ENCODE data around the gene GMIP. TPM values are rescaled to one million over a fixed set of nuclear protein-coding genes. Genes with fewer than 3 reads are reported as not detected.

GMIP gene
- total RNA-seq, 1 experiment from 2014 or later: 18.1 TPM

- BruUV-seq (replicated peaks): no TSS peak
- Histone ChIP-seq H3K9me3 (ENCODE audit: control insufficient read depth, insufficient read depth, low read depth, low read length) (no peaks in the 10 kb centered on the region), H3K27me3 (ENCODE audit: control insufficient read depth, insufficient read depth, low read length) (no peaks in the 10 kb centered on the region), H3K36me3 (ENCODE audit: control insufficient read depth, insufficient read depth, low read length) (no peaks in the 10 kb centered on the region; the same call in none of the 2 replicates), H3K4me1 (ENCODE audit: control insufficient read depth, insufficient read depth, low read length) (no peaks in the 10 kb centered on the region), H3K4me3 (ENCODE audit: low read depth in 2 of 2, low read length in 2 of 2) (no peak overlapping the region), H3K27ac (ENCODE audit: low read length) (no peak overlapping the region)
- ChIA-PET CTCF (no interaction called here), POLR2A (no interaction called here)
- ATAC-seq (no peak), DNase-seq (ENCODE audit: low read depth, low spot score) (no peak)
- in situ Hi-C loops (cut with HindIII; ENCODE audit: low pct_unique_long_range_greater_than_20kb, low sequenced_read_pairs) (no loop called here), intact Hi-C loops (cut with micrococcal nuclease; ENCODE audit: unreplicated experiment) (no loop called here)
- TF ChIP-seq SIN3A (IDR thresholded peaks at IDR 0.05; ENCODE audit: borderline replicate concordance, insufficient read depth, low read depth, low read length) (no peak), POLR2AphosphoS5 (IDR thresholded peaks at IDR 0.05; ENCODE audit: low read depth, low read length) (no peak)
- TF ChIP-seq, protein P1, sequence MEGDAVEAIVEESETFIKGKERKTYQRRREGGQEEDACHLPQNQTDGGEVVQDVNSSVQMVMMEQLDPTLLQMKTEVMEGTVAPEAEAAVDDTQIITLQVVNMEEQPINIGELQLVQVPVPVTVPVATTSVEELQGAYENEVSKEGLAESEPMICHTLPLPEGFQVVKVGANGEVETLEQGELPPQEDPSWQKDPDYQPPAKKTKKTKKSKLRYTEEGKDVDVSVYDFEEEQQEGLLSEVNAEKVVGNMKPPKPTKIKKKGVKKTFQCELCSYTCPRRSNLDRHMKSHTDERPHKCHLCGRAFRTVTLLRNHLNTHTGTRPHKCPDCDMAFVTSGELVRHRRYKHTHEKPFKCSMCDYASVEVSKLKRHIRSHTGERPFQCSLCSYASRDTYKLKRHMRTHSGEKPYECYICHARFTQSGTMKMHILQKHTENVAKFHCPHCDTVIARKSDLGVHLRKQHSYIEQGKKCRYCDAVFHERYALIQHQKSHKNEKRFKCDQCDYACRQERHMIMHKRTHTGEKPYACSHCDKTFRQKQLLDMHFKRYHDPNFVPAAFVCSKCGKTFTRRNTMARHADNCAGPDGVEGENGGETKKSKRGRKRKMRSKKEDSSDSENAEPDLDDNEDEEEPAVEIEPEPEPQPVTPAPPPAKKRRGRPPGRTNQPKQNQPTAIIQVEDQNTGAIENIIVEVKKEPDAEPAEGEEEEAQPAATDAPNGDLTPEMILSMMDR (IDR thresholded peaks at IDR 0.05): no peak
Observed at GRCh38 chr19:19654441-19654840, 11.0 kb upstream of the GMIP start.

DNA sequence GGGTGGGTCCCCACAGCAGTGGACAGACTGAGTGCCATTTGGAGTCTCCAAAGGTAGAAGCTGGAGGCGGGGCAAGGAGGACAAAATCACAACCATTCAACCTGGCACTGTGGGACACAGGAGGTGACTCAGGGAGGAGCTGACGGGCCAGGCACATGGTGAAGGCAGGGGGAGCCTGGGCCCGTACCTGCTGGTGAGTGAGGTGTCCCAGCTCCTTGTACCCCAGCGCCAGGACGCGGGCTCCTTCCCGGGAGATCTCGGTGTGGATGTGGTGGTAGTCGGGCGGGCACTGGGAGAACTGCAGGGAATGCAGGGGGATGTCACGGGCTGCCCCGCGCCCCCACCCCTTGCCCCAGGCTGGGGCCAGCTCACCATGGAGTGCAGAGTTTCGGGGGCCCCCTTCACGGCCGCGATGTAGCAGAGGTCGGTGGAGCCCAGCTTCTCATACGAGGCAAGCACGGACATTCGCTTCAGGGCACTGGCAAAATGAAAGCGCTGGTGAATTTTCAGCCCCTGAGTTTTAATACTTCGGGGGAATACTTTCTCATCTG is 10.2 kb upstream of the GMIP start:
- ChIA-PET CTCF (no interaction called here), POLR2A (no interaction called here)
- no TSS peak for BruUV-seq (replicated peaks)

More for the DNA sequence above, 10.2 kb upstream of the GMIP start:
- no peak for ATAC-seq
- H3K9me3 ChIP-seq (ENCODE audit: control insufficient read depth, insufficient read depth, low read depth, low read length): no peaks in the 10 kb centered on the region
- no peak overlapping the region for H3K27ac ChIP-seq (ENCODE audit: low read length)
- no peak for DNase-seq (ENCODE audit: low read depth, low spot score)
- in situ Hi-C loops (cut with HindIII; ENCODE audit: low pct_unique_long_range_greater_than_20kb, low sequenced_read_pairs) (no loop called here), intact Hi-C loops (cut with micrococcal nuclease; ENCODE audit: unreplicated experiment) (no loop called here)
- no peaks in the 10 kb centered on the region; the same call in none of the 2 replicates for H3K36me3 ChIP-seq (ENCODE audit: control insufficient read depth, insufficient read depth, low read length)
- no peak overlapping the region for H3K4me3 ChIP-seq (ENCODE audit: low read depth in 2 of 2, low read length in 2 of 2)
- no peaks in the 10 kb centered on the region for H3K27me3 ChIP-seq (ENCODE audit: control insufficient read depth, insufficient read depth, low read length)
- TF ChIP-seq REST (IDR thresholded peaks at IDR 0.05; ENCODE audit: insufficient read depth in 1 of 2, low read depth in 2 of 2, low read length in 1 of 2) (no peak), TCF7L2 (IDR thresholded peaks at IDR 0.05; ENCODE audit: low read depth, low read length) (no peak), POLR2AphosphoS5 (IDR thresholded peaks at IDR 0.05; ENCODE audit: low read depth, low read length) (no peak), SIN3A (IDR thresholded peaks at IDR 0.05; ENCODE audit: borderline replicate concordance, insufficient read depth, low read depth, low read length) (no peak)
- TF ChIP-seq, protein P1 (IDR thresholded peaks at IDR 0.05): no peak
- no peaks in the 10 kb centered on the region for H3K4me1 ChIP-seq (ENCODE audit: control insufficient read depth, insufficient read depth, low read length)

Data from Panc1 (cell line).